Measurements from ENCODE around the gene TIMP2. TPM values are rescaled to one million over a fixed set of nuclear protein-coding genes. Genes with fewer than 3 reads are reported as not detected.
A peak's percentile ranks its signal among the peaks of the same experiment; 100 is the strongest.

The TIMP2 gene
- total and polyA plus RNA-seq, 2 experiments from 2014 or later, result 103 to 587 TPM

DNA sequence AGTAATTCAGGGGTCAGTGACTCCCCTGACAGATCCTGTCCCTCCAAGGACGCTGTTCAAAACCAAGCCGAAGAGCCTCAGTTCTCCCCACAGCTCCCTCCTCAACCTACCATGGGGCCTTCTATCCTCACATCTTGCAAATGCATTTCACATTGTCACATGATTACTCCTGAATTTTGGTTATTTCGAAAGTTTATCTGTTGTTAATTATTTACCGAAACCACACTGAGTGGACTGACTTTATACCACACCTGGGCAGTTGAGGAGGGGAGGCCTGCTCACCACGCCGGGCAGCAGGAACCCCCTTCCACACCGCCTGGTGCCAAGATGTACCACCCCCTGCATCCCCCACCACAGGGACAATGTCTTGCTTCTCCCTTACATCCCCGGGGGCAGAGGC, 4.7 kb downstream of the TIMP2 start:
- H3K9me3 ChIP-seq (ENCODE audit: low read depth), result no peaks in the 10 kb centered on the region
- no peaks in the 10 kb centered on the region; the same call in 1 of the 2 replicates for H4K20me1 ChIP-seq (ENCODE audit: insufficient read depth)
- peak overlapping the region; percentile 97 for H3K4me2 ChIP-seq (ENCODE audit: unreplicated experiment)
- peaks cover 52% of the 10 kb centered on the region for H3K4me1 ChIP-seq (ENCODE audit: insufficient read depth)
- H3F3A ChIP-seq (ENCODE audit: insufficient read depth), result peaks cover 37% of the 10 kb centered on the region
- H3K9ac ChIP-seq, result peak overlapping the region; percentile 62
- H2AFZ ChIP-seq, result no peak overlapping the region
- no peaks in the 10 kb centered on the region for H3K27me3 ChIP-seq (replicated peaks; ENCODE audit: insufficient read depth)
- peaks cover 92% of the 10 kb centered on the region for H3K79me2 ChIP-seq (ENCODE audit: insufficient read depth)
- H3K27ac ChIP-seq, result peak overlapping the region; percentile 65
- in situ Hi-C loops (cut with MboI), result no loop called here
- H3K36me3 ChIP-seq (ENCODE audit: low read depth), result peaks cover 4% of the 10 kb centered on the region
- no peak for DNase-seq
- no peak for TF ChIP-seq EZH2phosphoT487 (IDR thresholded peaks at IDR 0.05; ENCODE audit: insufficient read depth, low read depth)
- TF ChIP-seq EZH2 (IDR thresholded peaks at IDR 0.05; ENCODE audit: insufficient read depth, poor library complexity, severe bottlenecking), result no peak
- WGBS, 2 experiments (ENCODE audit: low coverage in 1 of 2, low lambda C conversion rate in 2 of 2, missing lambda C conversion rate in 2 of 2), result 54 to 58% methylated on average over 8 of the region's 8 CpGs
- H3K4me3 ChIP-seq, result peak overlapping the region; percentile 80
- H3K9me2 ChIP-seq (ENCODE audit: insufficient read depth), result no peaks in the 10 kb centered on the region

DNA sequence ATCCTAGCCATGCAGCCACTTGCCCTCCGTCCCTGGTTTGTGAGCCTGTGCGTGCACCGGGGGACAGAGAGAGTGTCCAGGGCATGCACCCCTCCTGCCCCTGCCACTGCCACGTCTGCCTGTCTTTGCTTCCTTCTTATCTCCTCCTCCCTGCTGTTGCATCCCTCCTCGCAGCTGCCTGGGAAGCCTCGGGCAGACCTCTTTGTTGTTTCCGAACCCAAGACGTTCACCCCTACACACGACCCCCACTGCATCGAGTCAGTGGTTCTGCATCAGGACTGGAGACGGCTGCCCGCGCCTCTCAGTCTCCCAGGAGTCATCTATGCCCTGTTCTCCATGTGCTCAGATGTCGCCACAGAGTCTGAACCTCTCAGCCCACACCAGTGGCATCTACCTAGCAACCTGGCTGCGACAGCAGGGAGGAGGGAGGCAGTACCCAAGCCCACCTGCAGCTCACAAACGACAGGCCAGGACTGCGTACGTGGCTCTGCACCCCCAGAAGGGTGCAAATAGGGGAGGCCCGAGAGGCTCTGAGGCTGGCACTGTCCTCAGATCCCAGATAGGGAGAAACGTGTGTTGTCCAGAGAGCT, 5.2 kb downstream of the TIMP2 start:
- Histone ChIP-seq H3K9me3 (ENCODE audit: low read depth) (no peaks in the 10 kb centered on the region), H3K27ac (peak overlapping the region; percentile 65; the same call in 1 of the 2 replicates), H2AFZ (no peak overlapping the region), H3K79me2 (ENCODE audit: insufficient read depth) (peaks cover 97% of the 10 kb centered on the region), H4K20me1 (ENCODE audit: insufficient read depth) (no peaks in the 10 kb centered on the region; the same call in 1 of the 2 replicates), H3K36me3 (ENCODE audit: low read depth) (peaks cover 4% of the 10 kb centered on the region), H3K9ac (no peak overlapping the region), H3K27me3 (replicated peaks; ENCODE audit: insufficient read depth) (no peaks in the 10 kb centered on the region), H3K9me2 (ENCODE audit: insufficient read depth) (no peaks in the 10 kb centered on the region), H3F3A (ENCODE audit: insufficient read depth) (peaks cover 43% of the 10 kb centered on the region), H3K4me3 (no peak overlapping the region), H3K4me2 (ENCODE audit: unreplicated experiment) (no peak overlapping the region), H3K4me1 (ENCODE audit: insufficient read depth) (peaks cover 56% of the 10 kb centered on the region)
- in situ Hi-C loops (cut with MboI), result no loop called here
- DNase-seq, result no peak
- TF ChIP-seq EZH2 (IDR thresholded peaks at IDR 0.05; ENCODE audit: insufficient read depth, poor library complexity, severe bottlenecking) (no peak), EZH2phosphoT487 (IDR thresholded peaks at IDR 0.05; ENCODE audit: insufficient read depth, low read depth) (no peak)
- 82 to 85% methylated on average over 20 of the region's 20 CpGs for WGBS, 2 experiments (ENCODE audit: low coverage in 1 of 2, low lambda C conversion rate in 2 of 2, missing lambda C conversion rate in 2 of 2)

DNA sequence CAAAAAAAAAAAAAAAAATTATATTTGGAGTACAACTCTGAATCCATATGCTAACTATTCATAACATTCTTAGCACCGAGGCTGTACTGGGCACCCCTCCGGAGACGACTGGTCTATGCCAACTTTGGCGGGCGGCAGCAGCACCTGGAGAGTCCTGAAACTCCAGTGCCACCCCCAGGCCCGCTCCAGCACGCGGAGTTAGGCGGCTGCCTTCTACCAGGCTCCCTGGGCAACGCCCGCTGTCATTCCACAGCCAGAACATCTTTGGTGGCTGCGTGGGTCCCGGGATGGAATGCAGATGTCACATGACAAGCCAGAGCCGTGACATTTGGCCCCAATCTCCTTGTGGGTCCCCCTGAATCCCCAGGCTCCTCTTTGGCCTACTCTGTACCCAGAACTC, 6.2 kb downstream of the TIMP2 start:
- no peak for DNase-seq
- in situ Hi-C loops (cut with MboI), result no loop called here
- Histone ChIP-seq H3K9ac (peak overlapping the region; percentile 39), H3K27ac (peak overlapping the region; percentile 42), H3K9me2 (ENCODE audit: insufficient read depth) (no peaks in the 10 kb centered on the region), H3F3A (ENCODE audit: insufficient read depth) (peaks cover 49% of the 10 kb centered on the region), H3K4me3 (no peak overlapping the region), H3K4me2 (ENCODE audit: unreplicated experiment) (peak overlapping the region; percentile 2), H3K9me3 (ENCODE audit: low read depth) (no peaks in the 10 kb centered on the region), H3K27me3 (replicated peaks; ENCODE audit: insufficient read depth) (no peaks in the 10 kb centered on the region), H3K79me2 (ENCODE audit: insufficient read depth) (peaks cover 99% of the 10 kb centered on the region), H3K4me1 (ENCODE audit: insufficient read depth) (peaks cover 56% of the 10 kb centered on the region), H4K20me1 (ENCODE audit: insufficient read depth) (no peaks in the 10 kb centered on the region; the same call in 1 of the 2 replicates), H3K36me3 (ENCODE audit: low read depth) (peaks cover 4% of the 10 kb centered on the region), H2AFZ (no peak overlapping the region)
- TF ChIP-seq EZH2phosphoT487 (IDR thresholded peaks at IDR 0.05; ENCODE audit: insufficient read depth, low read depth), result no peak
- TF ChIP-seq EZH2 (IDR thresholded peaks at IDR 0.05; ENCODE audit: insufficient read depth, poor library complexity, severe bottlenecking), result no peak
- 61 to 66% methylated on average over 14 of the region's 14 CpGs for WGBS, 2 experiments (ENCODE audit: low coverage in 1 of 2, low lambda C conversion rate in 2 of 2, missing lambda C conversion rate in 2 of 2)

- no peaks in the 10 kb centered on the region; the same call in 1 of the 2 replicates for H4K20me1 ChIP-seq (ENCODE audit: insufficient read depth)
- no peak overlapping the region for H2AFZ ChIP-seq
- H3K27me3 ChIP-seq (replicated peaks; ENCODE audit: insufficient read depth), result no peaks in the 10 kb centered on the region
- H3K27ac ChIP-seq, result peak overlapping the region; percentile 42
- H3K79me2 ChIP-seq (ENCODE audit: insufficient read depth), result peaks cover 100% of the 10 kb centered on the region
- H3K9me2 ChIP-seq (ENCODE audit: insufficient read depth), result no peaks in the 10 kb centered on the region
- H3K9me3 ChIP-seq (ENCODE audit: low read depth), result no peaks in the 10 kb centered on the region
- TF ChIP-seq EZH2 (IDR thresholded peaks at IDR 0.05; ENCODE audit: insufficient read depth, poor library complexity, severe bottlenecking) (no peak), EZH2phosphoT487 (IDR thresholded peaks at IDR 0.05; ENCODE audit: insufficient read depth, low read depth) (no peak)
- peaks cover 53% of the 10 kb centered on the region for H3K4me1 ChIP-seq (ENCODE audit: insufficient read depth)
- WGBS, 2 experiments (ENCODE audit: low coverage in 1 of 2, low lambda C conversion rate in 2 of 2, missing lambda C conversion rate in 2 of 2), result 81 to 82% methylated on average over 18 to 21 of the region's 21 CpGs
- in situ Hi-C loops (cut with MboI), result no loop called here
- H3K4me3 ChIP-seq, result no peak overlapping the region
- H3K36me3 ChIP-seq (ENCODE audit: low read depth), result peaks cover 4% of the 10 kb centered on the region
- H3K4me2 ChIP-seq (ENCODE audit: unreplicated experiment), result no peak overlapping the region
- DNase-seq, result no peak
- peak overlapping the region; percentile 25; the same call in 1 of the 2 replicates for H3K9ac ChIP-seq
- H3F3A ChIP-seq (ENCODE audit: insufficient read depth), result peaks cover 46% of the 10 kb centered on the region
Measured at GRCh38 chr17:78917451-78918275, 7.5 kb downstream of the TIMP2 start.

Measured in GM23248 (cell line).